Posterior vena cava (tissue), 2 donors: ENCODE measurements around the gene MACROH2A1. TPM values are rescaled to one million over a fixed set of nuclear protein-coding genes. Genes with fewer than 3 reads are reported as not detected.
A peak's percentile ranks its signal among the peaks of the same experiment; 100 is the strongest.

ENCODE experiments used
- DNase-seq: peaks from one replicate; pipeline ENCODE4 v3.0.0-alpha.2; 2020; ENCODE audit warnings: low spot score
- intact Hi-C, 2 donors: fragments of 100-400 bp; cut with DNase I; formaldehyde crosslinking; loops; one replicate each; pipeline versions ENCODE4 v1.14.1 to v1.14.2; 2022 to 2023
- total RNA-seq, 2 donors: library from RNA; stranded (reverse); fragmentation: NEBNext Ultra II Directional; extraction: Animal tissue kit (Norgen Biotek cat#: 25700); gene quantifications; one replicate each; pipeline ENCODE4 v1.2.1, GENCODE V29; 2021
- donor health status: DM: yes; HTN: yes; CAD: no.
- donor health status: DM: yes; HTN: yes; CAD: no.

MACROH2A1 gene
- total RNA-seq, 2 donors from 2014 or later = 98.0 to 99.6 TPM

DNA sequence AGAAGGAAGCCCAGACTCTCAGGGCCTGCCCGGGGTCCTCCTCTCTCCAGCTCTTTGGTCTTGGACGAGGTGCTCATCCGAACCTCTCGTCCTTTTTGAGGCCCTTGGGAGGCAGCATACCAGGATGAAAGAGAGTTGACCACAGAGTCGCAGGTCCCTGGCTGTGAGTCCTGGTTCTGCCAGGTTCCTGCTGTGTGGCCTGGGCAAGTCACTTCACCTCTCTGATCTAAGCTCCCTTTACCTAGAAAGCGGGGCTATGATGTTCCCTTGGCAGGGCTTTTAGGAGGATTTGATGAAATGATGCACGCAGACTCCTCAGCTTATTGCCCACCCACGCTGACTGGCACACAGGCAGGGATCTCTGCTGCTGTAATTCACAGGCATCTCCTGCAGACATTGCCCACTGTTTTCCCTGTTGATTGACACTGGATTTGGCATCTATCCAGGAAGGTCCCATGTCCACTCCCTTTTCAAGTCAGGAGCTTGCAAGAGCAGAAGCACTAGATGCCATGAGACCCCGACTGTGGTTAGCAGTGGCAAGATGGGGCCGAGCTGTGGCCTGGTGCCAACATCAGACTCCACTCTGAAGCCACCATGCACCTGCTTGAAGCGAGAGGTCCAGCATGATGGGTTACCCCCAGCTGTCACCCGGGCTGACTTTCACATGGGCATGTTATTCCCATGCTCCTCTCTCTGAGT lies 71.5 kb downstream of the MACROH2A1 start:
- no peak for DNase-seq
- intact Hi-C loops = loop anchor here in 1 of 2 donors (1.0 kb wide), 1 partner anchor 41 kb away; no protein-coding TSS in a partner anchor

DNA sequence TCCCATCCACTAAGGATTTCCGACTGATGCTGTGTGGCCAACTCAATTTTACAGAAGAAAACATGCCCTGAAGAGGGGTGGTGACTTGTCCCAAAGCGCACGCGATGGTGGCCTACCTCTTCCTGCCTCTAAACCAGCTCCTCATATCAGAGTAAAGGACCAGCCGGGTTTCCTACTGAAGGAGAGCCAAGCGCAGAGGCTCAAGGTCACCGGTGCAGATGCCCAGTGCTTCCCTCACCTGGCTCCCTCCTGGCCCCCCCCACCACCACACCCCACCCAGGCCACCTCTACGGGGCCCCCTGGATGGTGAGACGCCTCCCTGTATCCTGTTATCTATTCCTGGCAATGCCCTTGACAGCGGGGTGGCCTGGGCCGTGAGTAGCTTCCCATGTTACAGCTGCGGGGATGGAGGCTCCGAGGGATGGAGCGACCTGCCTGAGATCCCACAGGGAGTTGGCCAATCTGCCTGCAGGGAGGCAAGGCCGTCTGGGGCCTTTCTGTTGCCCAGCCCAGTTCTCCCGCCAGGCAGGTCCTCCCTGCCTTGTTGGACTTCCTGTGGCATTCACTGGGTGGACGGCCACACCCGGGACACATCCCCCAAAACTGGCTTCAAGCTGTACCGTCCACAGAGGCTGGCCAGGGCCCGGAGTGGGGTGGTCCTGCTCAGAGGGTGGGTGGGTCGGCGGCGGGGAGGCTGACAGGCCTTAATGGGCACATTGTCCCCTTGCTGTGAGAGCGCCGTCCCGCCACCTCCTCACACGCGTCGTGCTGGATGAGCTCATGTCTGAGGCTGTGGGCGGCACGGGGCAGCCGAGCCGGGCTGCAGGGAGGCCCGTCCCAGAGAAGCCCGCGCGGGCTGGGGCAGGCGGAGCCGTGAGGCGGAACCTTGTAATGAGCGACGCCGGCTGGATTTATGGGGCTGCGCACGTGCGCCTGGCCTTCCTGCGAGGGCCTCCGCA lies 72.5 kb downstream of the MACROH2A1 start:
- no peak for DNase-seq
- intact Hi-C loops = no loop called here

DNA sequence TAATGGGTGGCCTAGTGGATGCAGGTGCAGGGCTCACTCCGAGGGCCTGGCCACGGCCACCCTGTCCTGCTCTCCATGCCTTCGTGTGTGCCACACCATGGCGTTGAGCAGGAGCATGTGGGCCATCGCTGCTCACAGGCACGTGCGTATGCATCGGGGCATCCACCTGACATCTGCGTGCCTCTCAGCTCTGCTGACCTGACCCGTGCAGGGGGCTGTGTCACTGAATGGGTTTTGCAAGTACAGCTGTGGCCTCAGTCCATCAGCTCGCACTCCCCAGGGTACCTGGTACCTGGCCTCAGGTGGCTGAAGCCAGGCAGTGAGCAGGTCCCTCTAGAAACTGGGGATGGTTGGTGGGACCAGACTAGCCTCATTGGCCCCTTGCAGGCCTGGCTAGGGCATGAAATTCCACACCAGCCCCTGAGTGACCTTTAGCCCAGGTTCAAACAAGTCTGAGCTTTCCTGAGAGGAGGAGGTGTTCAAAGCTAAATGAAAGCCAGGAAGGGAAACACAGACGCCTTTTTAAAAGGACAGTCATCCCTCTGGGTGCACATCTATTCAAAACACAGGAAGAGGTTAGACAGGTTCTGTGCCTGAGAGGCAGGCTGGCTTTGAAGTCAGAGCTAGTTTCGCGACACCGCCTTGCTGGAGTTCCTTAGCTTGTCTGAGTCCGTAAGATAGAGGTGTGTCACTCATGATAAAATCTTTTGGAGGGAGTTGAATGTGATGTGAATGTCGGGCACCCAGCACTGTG lies 74.0 kb downstream of the MACROH2A1 start:
- intact Hi-C loops = no loop called here
- no peak for DNase-seq

DNA sequence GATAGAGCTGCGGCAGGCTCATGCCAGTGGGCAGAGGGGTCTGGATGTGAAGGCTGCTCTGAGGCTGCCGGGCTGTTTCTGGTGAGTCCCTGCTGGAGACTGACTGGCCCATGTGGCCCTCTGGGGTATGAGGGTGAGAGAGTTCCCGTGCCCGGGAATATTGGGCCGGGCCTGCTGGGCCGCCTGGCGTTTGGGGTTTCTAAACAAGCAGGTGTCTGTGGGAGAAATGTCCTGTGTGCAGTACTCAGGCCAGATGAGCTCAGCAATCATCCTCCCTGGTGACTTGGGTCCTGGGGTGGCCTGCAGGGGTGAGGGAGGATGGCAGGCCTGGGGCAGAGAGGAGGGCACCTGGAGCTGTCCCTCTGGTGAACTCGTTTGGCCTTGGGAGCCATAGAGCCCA lies 74.9 kb downstream of the MACROH2A1 start:
- intact Hi-C loops = no loop called here
- DNase-seq = no peak

DNA sequence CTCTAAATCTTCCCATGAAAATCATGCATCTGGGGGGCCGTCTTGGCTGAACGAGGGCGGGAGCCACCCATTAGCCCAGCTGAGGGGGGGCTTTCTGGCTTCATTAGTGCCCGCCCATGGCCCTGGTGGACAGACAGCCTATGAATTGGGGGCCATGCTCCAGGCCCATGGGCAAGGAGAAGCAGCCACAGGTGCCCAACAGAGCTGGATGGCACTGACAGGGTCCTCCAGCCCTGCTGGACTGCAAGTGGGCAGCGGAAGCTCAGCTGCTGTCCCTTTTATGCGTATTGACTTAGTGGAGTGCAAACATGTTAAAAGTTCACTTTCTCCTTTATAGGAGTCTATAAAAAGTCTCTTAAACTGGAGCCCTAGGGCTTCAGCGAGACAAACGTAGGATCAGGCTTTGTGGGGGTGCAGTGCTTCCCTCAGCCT lies 75.3 kb downstream of the MACROH2A1 start:
- intact Hi-C loops = no loop called here

DNA sequence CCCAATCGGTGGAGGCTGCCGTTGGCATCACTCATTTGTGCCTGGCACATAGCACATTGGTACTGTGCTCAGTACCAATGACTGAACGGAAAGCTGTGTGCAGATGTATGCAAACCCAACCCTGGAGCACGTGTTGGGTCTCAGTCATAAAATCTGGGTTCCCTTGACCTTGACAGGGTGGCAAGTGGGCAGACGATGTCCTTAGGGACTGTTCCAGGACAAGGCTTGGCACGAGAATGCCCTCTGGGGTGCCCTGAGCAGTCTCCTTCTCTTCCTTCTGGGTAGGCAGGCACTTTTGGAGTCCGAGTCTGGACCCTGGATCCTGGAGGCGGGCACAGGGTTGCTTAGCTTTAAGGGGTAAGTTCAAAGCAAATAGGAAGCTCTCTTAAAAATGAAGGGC lies 75.8 kb downstream of the MACROH2A1 start:
- DNase-seq = no peak
- intact Hi-C loops = no loop called here

More for the DNA sequence above, 75.3 kb downstream of the MACROH2A1 start:
- DNase-seq = no peak

DNA sequence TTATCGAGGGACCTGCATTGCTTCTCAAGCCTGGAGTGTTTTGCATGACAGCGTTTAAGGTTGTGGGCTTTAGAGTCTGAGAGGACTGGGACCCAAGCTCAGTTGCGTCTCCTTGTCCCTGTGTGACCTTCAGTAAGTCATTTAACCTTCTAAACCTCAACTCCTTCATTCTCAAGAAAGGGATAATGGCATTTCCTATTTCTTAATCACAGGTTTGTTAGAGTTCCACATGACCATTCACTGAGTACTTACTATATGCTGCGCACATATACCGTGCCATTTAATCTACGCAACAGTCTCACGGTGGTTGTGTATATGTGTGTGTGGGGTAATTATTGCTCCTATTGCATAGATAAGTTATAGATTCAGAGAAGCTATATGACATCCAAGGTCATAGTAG lies 76.3 kb downstream of the MACROH2A1 start:
- DNase-seq = no peak
- intact Hi-C loops = no loop called here

DNA sequence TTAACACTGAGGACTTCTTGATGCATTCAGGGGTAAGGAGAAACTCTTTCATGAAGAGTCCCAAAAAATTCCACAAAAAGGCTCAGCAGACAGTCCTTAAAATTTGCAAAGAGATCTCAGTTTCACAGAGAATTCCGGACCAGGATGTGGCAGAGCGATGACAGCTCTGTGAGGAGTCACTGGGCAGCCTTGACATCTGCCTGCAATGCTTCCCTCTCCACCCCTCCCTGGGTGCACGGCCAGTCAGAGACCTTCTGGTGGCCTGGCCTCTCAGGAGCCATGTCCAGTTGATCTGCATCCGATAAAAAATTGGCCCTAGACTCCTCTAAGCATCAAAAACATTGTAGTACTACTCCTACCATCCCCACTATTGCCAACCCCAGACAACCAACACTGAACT lies 76.8 kb downstream of the MACROH2A1 start:
- intact Hi-C loops = no loop called here
- no peak for DNase-seq

DNA sequence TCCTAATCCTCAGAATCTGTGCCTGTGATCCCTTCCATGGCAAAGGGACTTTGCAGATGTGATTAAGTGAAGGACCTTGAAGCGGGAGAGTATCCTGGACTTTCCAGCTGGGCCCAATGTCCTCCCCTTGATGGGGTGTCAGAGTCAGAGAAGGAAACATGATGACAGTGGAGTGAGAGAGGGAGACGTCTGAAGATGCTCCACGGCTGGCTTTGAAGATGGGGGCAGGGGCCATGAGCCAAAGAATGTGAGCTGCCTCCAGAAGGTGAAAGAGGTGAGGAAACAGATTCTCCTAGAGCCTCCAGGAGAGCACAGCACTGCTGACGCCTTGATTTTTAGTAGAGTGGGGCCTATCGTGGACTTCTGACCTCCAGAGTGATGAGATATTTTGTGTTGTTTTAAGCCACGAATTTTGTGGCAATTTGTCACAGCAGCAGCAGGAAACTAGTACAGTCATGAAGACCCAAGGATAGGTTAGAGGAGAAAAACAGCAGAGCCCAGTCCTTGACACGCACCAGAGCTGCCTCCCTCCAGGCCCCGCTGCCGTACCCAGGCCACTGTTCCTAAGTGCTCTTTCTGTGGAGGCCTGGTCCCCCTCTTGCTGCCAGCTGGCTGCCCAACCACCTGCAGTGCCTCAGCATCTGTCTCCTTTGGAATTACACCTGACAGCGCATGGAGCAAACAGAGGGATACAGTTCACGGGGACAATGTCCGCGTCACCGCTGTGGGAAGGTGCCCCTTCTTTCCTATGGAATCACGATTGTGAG lies 78.1 kb downstream of the MACROH2A1 start:
- intact Hi-C loops = no loop called here
- DNase-seq = no peak

DNA sequence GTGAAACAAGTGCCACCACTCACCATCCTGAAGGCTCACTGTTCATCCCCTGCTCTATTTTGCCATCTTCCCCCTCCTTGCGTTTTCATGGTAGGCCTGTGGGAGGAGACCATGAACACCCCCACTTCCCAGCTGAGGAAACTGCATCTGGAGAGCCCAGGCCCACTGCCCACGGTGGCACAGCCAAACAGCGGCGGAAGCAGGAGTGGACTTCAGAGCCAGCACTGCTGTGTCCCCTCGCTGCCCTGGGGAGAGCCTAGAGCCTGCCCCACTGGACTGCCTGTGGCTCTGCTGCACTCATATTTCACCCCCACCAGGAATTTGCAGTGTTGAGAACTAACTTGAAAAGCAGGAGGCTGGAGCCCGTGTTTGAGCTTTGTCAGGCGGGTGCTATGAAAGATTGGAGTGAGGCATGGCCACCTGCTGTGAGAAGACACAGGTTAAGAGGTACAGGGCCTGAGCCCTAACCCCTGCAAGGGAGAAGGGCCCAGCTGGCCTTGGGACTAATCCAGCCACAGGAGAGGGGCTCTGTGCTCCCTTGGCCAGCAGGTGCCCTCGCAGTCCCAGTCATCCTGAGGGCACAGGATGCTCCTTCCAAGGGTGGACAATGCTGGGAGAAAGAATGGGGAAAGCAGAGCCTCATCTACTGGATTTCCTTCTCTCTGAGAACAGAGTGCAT lies 79.0 kb downstream of the MACROH2A1 start:
- DNase-seq = no peak
- intact Hi-C loops = no loop called here

DNA sequence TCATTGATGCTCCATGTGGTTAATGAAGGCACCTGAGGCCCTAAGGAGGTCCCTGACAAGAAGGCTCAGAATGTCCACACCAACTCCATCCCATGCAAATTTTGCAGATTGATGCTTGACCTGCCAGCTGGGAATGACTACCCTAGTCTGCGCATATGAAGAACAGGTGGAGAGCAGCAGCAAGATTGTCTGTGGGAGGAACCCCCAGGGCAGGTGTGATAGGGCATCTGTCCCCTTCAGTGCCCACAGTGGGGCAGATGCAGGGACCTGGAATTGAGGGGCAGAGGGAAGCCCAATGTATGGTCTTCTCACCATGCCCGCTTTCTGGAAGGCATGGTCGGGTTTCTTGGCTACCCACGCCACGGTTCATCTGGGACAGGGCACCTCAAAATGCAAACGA lies 79.6 kb downstream of the MACROH2A1 start:
- DNase-seq = no peak
- intact Hi-C loops = no loop called here

DNA sequence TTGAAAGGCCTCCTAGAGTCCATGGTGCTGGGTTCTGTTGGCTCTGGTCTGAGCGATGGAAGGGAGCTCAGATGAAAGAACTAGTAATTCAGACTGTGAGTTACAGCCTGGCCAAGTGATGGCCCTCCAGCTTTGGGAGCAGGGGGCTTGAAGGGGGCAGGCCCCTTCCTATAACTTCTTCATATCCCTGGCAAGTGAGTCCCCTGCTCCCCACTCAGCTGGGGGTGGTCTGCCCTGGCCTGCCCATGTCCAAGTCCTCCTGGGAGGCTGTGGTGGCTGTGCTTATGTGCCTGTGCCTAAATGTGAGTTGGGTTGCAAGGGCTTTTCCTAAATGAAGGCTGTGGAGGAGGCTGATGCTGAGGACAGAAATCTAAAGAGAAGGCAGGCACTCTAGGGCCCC lies 80.1 kb downstream of the MACROH2A1 start:
- no peak for DNase-seq
- intact Hi-C loops = no loop called here

DNA sequence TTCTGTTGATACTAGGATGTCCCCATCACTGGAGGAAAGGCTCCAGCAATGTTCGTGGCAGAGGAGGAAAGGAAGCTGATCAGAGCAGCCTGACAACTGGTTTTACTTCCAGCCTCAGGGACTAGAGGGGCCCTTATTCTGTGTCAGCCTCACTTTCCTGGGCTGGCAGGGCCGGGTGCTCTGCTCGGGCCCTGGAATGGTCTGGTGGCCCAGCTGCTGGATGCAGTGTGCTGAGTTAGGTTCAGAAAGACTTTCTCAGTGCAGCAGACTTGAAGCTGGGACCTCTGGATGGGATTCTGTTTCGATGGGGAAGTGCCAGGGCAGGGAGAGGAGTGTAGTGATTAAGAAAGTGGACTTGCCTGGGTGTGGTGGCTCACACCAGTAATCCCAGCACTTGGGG lies 81.0 kb downstream of the MACROH2A1 start:
- intact Hi-C loops = no loop called here
- peak; percentile 49 for DNase-seq

DNA sequence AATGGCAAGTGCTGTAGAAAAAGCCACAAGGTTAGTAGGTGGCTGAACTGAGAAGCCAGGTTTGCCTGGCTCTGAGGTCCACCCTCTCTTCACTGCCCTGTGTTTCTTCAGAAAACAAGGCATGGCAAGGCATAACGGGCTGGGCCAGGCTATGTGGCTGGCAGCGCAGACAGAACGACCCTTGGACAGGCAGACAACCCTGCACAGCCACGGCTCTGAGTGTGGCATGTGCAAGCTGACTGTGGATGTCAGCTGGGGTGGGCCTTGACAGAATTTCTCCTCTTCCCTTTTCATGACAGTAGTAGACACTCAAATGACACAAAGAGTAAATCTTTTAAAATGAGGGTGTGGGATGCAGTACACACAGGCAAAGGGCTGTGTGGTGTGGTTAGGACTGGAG lies 81.7 kb downstream of the MACROH2A1 start:
- no peak for DNase-seq

DNA sequence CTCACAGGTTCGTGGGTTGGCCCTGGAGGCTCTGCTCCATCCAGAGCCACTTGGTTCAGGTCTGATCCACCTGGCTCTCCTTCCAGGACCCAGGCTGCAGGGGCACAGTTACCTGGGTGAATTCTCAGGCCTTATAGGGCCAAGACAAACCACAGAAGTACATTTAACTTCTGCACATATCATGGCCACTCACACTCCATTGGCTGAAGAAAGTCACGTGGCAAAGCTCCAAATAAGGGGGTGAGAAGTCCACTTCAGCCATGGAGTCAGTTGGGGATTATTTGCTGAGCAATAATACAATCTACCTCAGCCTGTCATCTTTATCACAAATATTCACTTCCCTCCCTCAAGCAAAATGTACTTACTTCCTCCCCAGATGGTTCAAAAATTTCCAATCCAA lies 83.6 kb downstream of the MACROH2A1 start:
- intact Hi-C loops = no loop called here
- DNase-seq = no peak

More for the DNA sequence above, 81.7 kb downstream of the MACROH2A1 start:
- intact Hi-C loops = loop anchor here in 1 of 2 donors (1.0 kb wide), 1 partner anchor 21 kb away; no protein-coding TSS in a partner anchor

DNA sequence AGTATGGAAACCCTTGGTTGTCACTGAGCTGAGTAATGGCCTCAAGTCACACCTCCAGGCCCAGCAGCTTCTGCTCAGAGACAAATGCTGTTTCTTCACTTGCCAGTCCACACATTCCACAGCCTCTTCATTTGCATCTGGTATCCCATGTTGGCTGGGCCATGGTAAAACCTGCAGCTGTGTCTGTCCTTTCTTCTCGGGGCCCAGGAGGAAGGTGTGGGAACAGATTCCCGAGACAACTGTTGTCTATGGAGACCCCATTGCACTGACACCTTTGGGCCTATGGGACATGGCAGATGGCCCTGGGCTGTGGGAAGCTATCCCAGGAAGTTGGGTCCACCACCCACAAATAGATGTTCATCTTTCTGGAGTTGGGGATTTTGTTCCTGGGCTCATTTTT lies 85.1 kb downstream of the MACROH2A1 start:
- no peak for DNase-seq

DNA sequence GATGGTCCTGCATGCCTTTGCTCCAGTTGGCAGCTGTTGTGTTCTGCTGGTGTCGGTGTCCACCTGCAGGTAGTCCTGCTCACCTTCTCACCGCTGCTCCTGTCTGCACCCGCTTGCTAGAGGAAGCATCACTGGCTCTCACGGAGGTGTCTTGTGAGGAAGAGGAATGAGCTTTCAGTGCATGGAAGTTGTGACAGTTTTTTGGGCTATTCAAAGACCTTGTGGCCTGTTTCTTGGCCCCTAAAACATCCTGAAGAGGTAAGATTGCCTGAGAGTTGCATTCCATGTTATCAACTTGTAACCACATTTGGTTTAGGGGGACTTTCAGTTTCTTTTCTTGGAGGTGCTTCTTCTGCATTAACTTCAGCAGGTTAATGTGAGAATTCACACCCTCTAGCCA lies 85.6 kb downstream of the MACROH2A1 start:
- DNase-seq = no peak
- intact Hi-C loops = no loop called here

More for the DNA sequence above, 85.1 kb downstream of the MACROH2A1 start:
- intact Hi-C loops = no loop called here

DNA sequence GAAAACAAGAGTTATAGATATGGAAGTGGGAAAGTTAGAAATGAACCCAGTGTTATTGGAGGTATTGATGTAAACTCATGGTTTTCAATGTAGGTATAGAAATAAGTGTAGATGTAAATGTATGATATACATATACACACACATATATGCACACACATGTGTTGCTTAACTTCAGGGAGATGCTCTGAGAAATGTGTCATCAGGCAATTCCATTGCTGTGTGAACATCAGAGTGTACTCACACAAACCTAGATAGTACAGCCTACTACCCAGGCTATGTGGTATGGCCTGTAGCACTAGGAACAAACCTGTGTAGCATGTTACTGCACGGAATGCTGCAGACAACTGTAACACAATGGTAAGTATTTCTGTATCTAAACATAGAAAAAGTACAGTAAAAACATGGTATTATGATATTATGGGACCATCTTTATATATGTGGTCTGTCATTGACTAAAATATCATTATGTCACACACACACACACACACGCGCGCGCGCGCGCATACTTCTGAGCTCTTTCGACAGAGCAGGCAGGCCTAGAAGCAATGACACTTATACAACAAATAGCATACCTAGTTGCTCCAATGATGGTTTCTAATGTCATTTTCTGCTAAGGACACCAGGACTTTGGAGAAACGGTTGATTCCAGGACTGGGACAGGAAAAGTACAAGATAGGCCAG lies 86.6 kb downstream of the MACROH2A1 start:
- intact Hi-C loops = no loop called here
- no peak for DNase-seq
